ENCODE results near the gene CTIF.

CTIF gene

GRCh38 chr18:48749768-48750167, 210.9 kb downstream of the CTIF start:
- Histone ChIP-seq H3K4me3 (ENCODE audit: low read length) (no peak overlapping the region), H3K9ac (ENCODE audit: low read length) (no peak overlapping the region), H3K36me3 (replicated peaks; ENCODE audit: low read depth, low read length) (no peaks in the 10 kb centered on the region), H3K27ac (ENCODE audit: low read length) (no peak overlapping the region), H3K4me1 (ENCODE audit: low read length) (peaks cover 9% of the 10 kb centered on the region), H3K9me3 (ENCODE audit: insufficient read depth, low read length) (no peaks in the 10 kb centered on the region), H4K20me1 (ENCODE audit: insufficient read depth, low read length) (no peaks in the 10 kb centered on the region), H3K27me3 (ENCODE audit: low read depth, low read length) (no peaks in the 10 kb centered on the region), H3K4me2 (ENCODE audit: low read length) (no peak overlapping the region), H3K79me2 (ENCODE audit: low read length) (no peaks in the 10 kb centered on the region), H2AFZ (ENCODE audit: low read depth, low read length) (no peak overlapping the region)
- TF ChIP-seq EZH2phosphoT487 (IDR thresholded peaks at IDR 0.05; ENCODE audit: low read depth), result no peak
- TF ChIP-seq, protein P1, sequence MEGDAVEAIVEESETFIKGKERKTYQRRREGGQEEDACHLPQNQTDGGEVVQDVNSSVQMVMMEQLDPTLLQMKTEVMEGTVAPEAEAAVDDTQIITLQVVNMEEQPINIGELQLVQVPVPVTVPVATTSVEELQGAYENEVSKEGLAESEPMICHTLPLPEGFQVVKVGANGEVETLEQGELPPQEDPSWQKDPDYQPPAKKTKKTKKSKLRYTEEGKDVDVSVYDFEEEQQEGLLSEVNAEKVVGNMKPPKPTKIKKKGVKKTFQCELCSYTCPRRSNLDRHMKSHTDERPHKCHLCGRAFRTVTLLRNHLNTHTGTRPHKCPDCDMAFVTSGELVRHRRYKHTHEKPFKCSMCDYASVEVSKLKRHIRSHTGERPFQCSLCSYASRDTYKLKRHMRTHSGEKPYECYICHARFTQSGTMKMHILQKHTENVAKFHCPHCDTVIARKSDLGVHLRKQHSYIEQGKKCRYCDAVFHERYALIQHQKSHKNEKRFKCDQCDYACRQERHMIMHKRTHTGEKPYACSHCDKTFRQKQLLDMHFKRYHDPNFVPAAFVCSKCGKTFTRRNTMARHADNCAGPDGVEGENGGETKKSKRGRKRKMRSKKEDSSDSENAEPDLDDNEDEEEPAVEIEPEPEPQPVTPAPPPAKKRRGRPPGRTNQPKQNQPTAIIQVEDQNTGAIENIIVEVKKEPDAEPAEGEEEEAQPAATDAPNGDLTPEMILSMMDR (IDR thresholded peaks at IDR 0.05; ENCODE audit: low read depth, low read length), result no peak

DNA sequence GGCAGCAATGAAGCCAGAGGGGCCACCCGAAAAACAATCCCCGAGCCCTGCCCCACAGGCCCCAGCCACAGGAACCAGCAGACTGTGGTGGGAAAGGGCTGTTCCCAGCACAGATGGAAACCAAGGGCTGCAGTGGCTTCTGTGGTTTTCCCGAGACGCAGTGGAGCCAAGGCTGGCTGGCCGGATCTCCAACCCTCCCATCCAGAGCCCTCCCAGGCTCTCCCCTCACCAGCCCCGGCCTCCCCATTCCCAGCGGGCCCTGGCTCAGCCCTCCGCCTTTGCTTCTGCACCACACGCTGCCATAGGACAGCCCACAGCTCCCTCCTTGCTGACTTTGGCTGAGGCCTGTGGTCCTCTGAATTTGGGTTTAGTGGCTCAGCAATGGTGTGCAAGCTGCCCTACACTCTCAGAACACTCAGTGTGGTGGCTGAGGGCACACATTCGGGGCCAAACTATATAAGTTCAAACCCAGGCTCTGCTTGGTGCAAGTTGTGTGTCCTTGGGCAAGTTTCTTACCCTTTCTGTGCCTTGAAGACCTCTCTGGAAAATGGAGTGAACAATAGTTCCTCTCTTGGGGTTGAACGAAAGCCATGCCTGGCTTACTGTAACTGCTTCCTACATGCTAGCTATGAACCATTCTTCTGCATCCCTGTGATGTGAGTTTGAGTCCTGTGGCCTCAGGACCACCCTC, 211.8 kb downstream of the CTIF start:
- Histone ChIP-seq H3K27ac (ENCODE audit: low read length) (no peak overlapping the region), H3K27me3 (ENCODE audit: low read depth, low read length) (no peaks in the 10 kb centered on the region), H3K9me3 (ENCODE audit: insufficient read depth, low read length) (no peaks in the 10 kb centered on the region), H3K9ac (ENCODE audit: low read length) (no peak overlapping the region), H2AFZ (ENCODE audit: low read depth, low read length) (no peak overlapping the region), H3K4me2 (ENCODE audit: low read length) (no peak overlapping the region), H4K20me1 (ENCODE audit: insufficient read depth, low read length) (no peaks in the 10 kb centered on the region), H3K4me1 (ENCODE audit: low read length) (peaks cover 17% of the 10 kb centered on the region), H3K4me3 (ENCODE audit: low read length) (no peak overlapping the region), H3K36me3 (replicated peaks; ENCODE audit: low read depth, low read length) (no peaks in the 10 kb centered on the region), H3K79me2 (ENCODE audit: low read length) (no peaks in the 10 kb centered on the region)
- TF ChIP-seq, protein P1 (IDR thresholded peaks at IDR 0.05; ENCODE audit: low read depth, low read length), result no peak
- no peak for TF ChIP-seq EZH2phosphoT487 (IDR thresholded peaks at IDR 0.05; ENCODE audit: low read depth)

DNA sequence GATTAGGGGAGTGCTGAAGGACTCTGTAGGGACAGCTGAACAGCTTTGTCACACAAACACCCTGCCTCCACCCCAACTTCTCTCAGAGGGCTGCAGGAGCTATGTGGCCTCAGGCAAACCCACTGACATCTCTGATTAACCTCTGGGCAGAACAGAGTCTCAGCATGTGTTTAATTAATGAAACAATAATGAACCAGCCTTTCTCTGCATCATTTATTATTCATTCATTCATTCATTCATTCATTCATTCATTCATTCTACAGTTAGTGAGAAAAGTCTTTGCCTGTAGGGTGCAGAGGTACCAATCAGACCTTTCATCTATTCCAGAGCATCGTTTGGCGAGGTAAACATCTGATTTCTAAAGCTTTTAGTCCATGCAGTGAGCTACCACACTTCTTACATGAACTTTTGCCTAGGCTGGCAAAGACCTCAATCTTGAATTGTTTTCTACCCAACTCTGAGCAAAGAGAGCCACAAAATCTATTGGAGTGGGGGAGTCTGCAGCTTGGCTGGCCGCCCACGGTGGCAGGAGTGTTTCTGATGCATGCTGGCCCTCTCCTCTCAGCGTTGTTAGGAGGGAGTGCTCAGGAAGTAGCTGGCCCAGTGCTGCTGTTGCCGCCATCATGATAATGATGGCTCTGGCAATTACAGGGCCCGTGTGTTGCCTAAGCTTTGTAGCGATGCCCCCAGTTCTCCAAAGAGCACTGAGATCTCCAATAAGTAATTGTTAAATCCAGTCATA, 213.1 kb downstream of the CTIF start:
- no peak for TF ChIP-seq EZH2phosphoT487 (IDR thresholded peaks at IDR 0.05; ENCODE audit: low read depth)
- TF ChIP-seq, protein P1 (IDR thresholded peaks at IDR 0.05; ENCODE audit: low read depth, low read length), result no peak
- Histone ChIP-seq H2AFZ (ENCODE audit: low read depth, low read length) (no peak overlapping the region), H3K36me3 (replicated peaks; ENCODE audit: low read depth, low read length) (peaks cover 5% of the 10 kb centered on the region), H3K4me2 (ENCODE audit: low read length) (no peak overlapping the region), H3K9ac (ENCODE audit: low read length) (no peak overlapping the region), H3K79me2 (ENCODE audit: low read length) (no peaks in the 10 kb centered on the region), H3K27ac (ENCODE audit: low read length) (no peak overlapping the region), H4K20me1 (ENCODE audit: insufficient read depth, low read length) (no peaks in the 10 kb centered on the region), H3K9me3 (ENCODE audit: insufficient read depth, low read length) (no peaks in the 10 kb centered on the region), H3K4me3 (ENCODE audit: low read length) (no peak overlapping the region), H3K4me1 (ENCODE audit: low read length) (peaks cover 22% of the 10 kb centered on the region), H3K27me3 (ENCODE audit: low read depth, low read length) (no peaks in the 10 kb centered on the region)

DNA sequence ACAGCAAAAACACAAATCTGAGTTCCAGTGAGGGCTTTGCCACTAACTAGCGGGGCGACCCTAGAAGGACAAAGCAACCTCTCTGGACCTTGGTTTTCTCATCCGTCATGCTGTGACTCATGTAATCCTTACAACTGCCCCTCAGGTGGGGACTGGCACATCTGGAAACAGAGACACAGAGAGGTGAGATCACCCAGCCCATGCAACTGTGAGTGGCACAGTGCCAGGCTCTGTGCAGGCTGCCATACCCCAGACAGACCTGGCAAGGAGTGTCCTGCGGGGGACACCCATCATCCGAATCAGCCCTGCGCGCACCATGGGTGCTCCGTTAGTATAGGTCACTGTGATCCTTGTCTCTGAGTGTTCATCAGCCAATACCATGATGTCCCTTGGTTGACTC, 213.6 kb downstream of the CTIF start:
- no peak overlapping the region for H3K4me3 ChIP-seq (ENCODE audit: low read length)
- no peaks in the 10 kb centered on the region for H3K79me2 ChIP-seq (ENCODE audit: low read length)
- no peaks in the 10 kb centered on the region for H4K20me1 ChIP-seq (ENCODE audit: insufficient read depth, low read length)
- H3K4me2 ChIP-seq (ENCODE audit: low read length), result no peak overlapping the region
- no peak overlapping the region for H3K9ac ChIP-seq (ENCODE audit: low read length)
- no peaks in the 10 kb centered on the region for H3K27me3 ChIP-seq (ENCODE audit: low read depth, low read length)
- H3K4me1 ChIP-seq (ENCODE audit: low read length), result peaks cover 22% of the 10 kb centered on the region
- TF ChIP-seq EZH2phosphoT487 (IDR thresholded peaks at IDR 0.05; ENCODE audit: low read depth), result no peak
- TF ChIP-seq, protein P1 (IDR thresholded peaks at IDR 0.05; ENCODE audit: low read depth, low read length), result no peak
- H3K36me3 ChIP-seq (replicated peaks; ENCODE audit: low read depth, low read length), result peaks cover 7% of the 10 kb centered on the region
- no peak overlapping the region for H3K27ac ChIP-seq (ENCODE audit: low read length)
- no peak overlapping the region for H2AFZ ChIP-seq (ENCODE audit: low read depth, low read length)
- no peaks in the 10 kb centered on the region for H3K9me3 ChIP-seq (ENCODE audit: insufficient read depth, low read length)
